Keratinocyte (primary cell): ENCODE results near the gene RBFA. TPM values are rescaled to one million over a fixed set of nuclear protein-coding genes. Genes with fewer than 3 reads are reported as not detected.

ENCODE experiments used
- DNase-seq: peaks from one replicate; pipeline ENCODE4 v3.0.0-alpha.2; 2011; ENCODE audit warnings: low read depth, missing footprints, low spot score
- FAIRE-seq: peaks from 2 replicates; lab custom pipeline; 2011; peaks lifted over from hg19 to GRCh38; lab: Jason Lieb, UNC
- H2AFZ ChIP-seq: 2 replicates; pipeline ENCODE4 v1.6.0; 2012; ENCODE audit warnings: low read length, control low read depth, inconsistent platforms; ENCODE audit not compliant: control insufficient read depth
- H3K27ac ChIP-seq: 2 replicates; pipeline ENCODE4 v1.5.1; 2011; ENCODE audit warnings: low read length; ENCODE audit not compliant: control insufficient read depth, insufficient read depth
- H3K27me3 ChIP-seq: 3 replicates; pipeline ENCODE4 v1.6.0; 2011; ENCODE audit warnings: low read length; ENCODE audit not compliant: control insufficient read depth, insufficient read depth; ENCODE audit errors: extremely low read depth
- H3K36me3 ChIP-seq, 2 experiments: 2 replicates in 1 of 2; 3 replicates in 1 of 2; pipeline ENCODE4 v1.5.1; 2011; ENCODE audit warnings: low read length in 2 of 2, mild to moderate bottlenecking in 1 of 2; ENCODE audit not compliant: control insufficient read depth in 2 of 2, insufficient read depth in 2 of 2; ENCODE audit errors: extremely low read depth in 1 of 2
- H3K4me1 ChIP-seq: 3 replicates; pipeline ENCODE4 v1.5.1; 2011; ENCODE audit warnings: low read length; ENCODE audit not compliant: control insufficient read depth, insufficient read depth; ENCODE audit errors: extremely low read depth
- H3K4me2 ChIP-seq: 3 replicates; pipeline ENCODE4 v1.6.0; 2011; ENCODE audit warnings: low read depth, low read length; ENCODE audit not compliant: control insufficient read depth, insufficient read depth; ENCODE audit errors: extremely low read depth
- H3K4me3 ChIP-seq, 3 experiments: fragments of 200-600 bp in 1 of 3; sonication (generic) in 1 of 3; 2 replicates in 2 of 3; 3 replicates in 1 of 3; pipeline ENCODE4 v1.5.1; 2011 to 2016; ENCODE audit warnings: low read length in 3 of 3, mild to moderate bottlenecking in 3 of 3, control low read depth in 2 of 3, inconsistent platforms in 1 of 3, low read depth in 1 of 3, mixed read lengths in 1 of 3, mixed run types in 1 of 3, moderate library complexity in 1 of 3; ENCODE audit not compliant: control insufficient read depth in 2 of 3, insufficient read depth in 2 of 3; ENCODE audit errors: extremely low read depth in 1 of 3
- H3K79me2 ChIP-seq: 2 replicates; pipeline ENCODE4 v1.6.0; 2012; ENCODE audit warnings: low read length; ENCODE audit not compliant: control insufficient read depth, insufficient read depth
- H3K9ac ChIP-seq: 3 replicates; pipeline ENCODE4 v1.6.0; 2011; ENCODE audit warnings: low read length; ENCODE audit not compliant: control insufficient read depth, insufficient read depth; ENCODE audit errors: extremely low read depth
- H3K9me1 ChIP-seq: 3 replicates; pipeline ENCODE4 v1.6.0; 2011; ENCODE audit warnings: low read length; ENCODE audit not compliant: control insufficient read depth, insufficient read depth; ENCODE audit errors: extremely low read depth
- H3K9me3 ChIP-seq: 2 replicates; pipeline ENCODE4 v1.5.1; 2012; ENCODE audit warnings: low read depth, low read length; ENCODE audit not compliant: control insufficient read depth
- H4K20me1 ChIP-seq: 3 replicates; pipeline ENCODE4 v1.6.0; 2011; ENCODE audit warnings: low read length; ENCODE audit not compliant: control insufficient read depth, insufficient read depth; ENCODE audit errors: extremely low read depth
- CTCF ChIP-seq, 3 experiments: IDR thresholded peaks in 1 of 3; conservative IDR thresholded peaks in 1 of 3; optimal IDR thresholded peaks in 1 of 3; 2 replicates in 2 of 3; 3 replicates in 1 of 3; pipeline versions ENCODE3 to v1.5.1; 2011; ENCODE audit warnings: low read length in 3 of 3, mild to moderate bottlenecking in 3 of 3, moderate library complexity in 2 of 3, control low read depth in 1 of 3, inconsistent platforms in 1 of 3; ENCODE audit not compliant: insufficient read depth in 2 of 3; ENCODE audit errors: extremely low read depth in 1 of 3
- EZH2 ChIP-seq: IDR thresholded peaks from one replicate; pipeline ENCODE4 v1.6.1; 2012; ENCODE audit warnings: inconsistent platforms, mild to moderate bottlenecking, low read length, moderate library complexity
- dilution Hi-C: fragments of 300-500 bp; cut with MboI; formaldehyde crosslinking; loops from one replicate; pipeline ENCODE4 v1.7.0; 2020; ENCODE audit warnings: low sequenced_read_pairs; ENCODE audit not compliant: extremely low pct_ligation_motif_present
- polyA minus RNA-seq, 3 experiments: library from RNA; depleted of rRNA, polyadenylated mRNA; stranded (reverse); fragments of >200 nt; gene quantifications; 1 replicate in 1 of 3; 2 replicates in 1 of 3; 3 replicates in 1 of 3; pipeline ENCODE4 v1.2.3, GENCODE V29; 2011
- polyA plus RNA-seq, 5 experiments: library from polyadenylated mRNA; depleted of rRNA in 3 of 5; stranded (reverse) in 3 of 5; stranded (forward) in 1 of 5; unstranded in 1 of 5; fragments of >200 nt; gene quantifications; 1 replicate in 1 of 5; 2 replicates in 3 of 5; 3 replicates in 1 of 5; pipeline versions ENCODE4 v1.2.1 to v1.2.3, GENCODE V29; 2011 to 2012; ENCODE audit warnings: missing spikeins in 2 of 5, low read depth in 1 of 5, low replicate concordance in 1 of 5

Gene RBFA, protein sequence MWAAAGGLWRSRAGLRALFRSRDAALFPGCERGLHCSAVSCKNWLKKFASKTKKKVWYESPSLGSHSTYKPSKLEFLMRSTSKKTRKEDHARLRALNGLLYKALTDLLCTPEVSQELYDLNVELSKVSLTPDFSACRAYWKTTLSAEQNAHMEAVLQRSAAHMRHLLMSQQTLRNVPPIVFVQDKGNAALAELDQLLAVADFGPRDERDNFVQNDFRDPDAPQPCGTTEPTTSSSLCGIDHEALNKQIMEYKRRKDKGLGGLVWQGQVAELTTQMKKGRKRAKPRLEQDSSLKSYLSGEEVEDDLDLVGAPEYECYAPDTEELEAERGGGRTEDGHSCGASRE
- polyA plus RNA-seq (20.0 to 31.1 TPM (median 30.7 TPM) in 3 replicates), polyA minus RNA-seq (9.8 to 18.6 TPM (median 10.2 TPM) in 3 replicates)
- 14.0 TPM for polyA plus RNA-seq (2011; ENCODE audit: low read depth)
- polyA plus RNA-seq (2011; cell fraction: cytosol; rRNA removed), result 24.9 and 27.7 TPM in 2 replicates
- 36.9 and 37.6 TPM in 2 replicates for polyA plus RNA-seq (2011; cell fraction: nucleus; rRNA removed)
- polyA plus RNA-seq (2012; ENCODE audit: low replicate concordance), result 14.1 and 29.4 TPM in 2 replicates
- 8.8 TPM for polyA minus RNA-seq (2011; cell fraction: cytosol; rRNA and poly(A)+ RNA removed)
- polyA minus RNA-seq (2011; cell fraction: nucleus; rRNA and poly(A)+ RNA removed), result 10.4 and 16.5 TPM in 2 replicates

DNA sequence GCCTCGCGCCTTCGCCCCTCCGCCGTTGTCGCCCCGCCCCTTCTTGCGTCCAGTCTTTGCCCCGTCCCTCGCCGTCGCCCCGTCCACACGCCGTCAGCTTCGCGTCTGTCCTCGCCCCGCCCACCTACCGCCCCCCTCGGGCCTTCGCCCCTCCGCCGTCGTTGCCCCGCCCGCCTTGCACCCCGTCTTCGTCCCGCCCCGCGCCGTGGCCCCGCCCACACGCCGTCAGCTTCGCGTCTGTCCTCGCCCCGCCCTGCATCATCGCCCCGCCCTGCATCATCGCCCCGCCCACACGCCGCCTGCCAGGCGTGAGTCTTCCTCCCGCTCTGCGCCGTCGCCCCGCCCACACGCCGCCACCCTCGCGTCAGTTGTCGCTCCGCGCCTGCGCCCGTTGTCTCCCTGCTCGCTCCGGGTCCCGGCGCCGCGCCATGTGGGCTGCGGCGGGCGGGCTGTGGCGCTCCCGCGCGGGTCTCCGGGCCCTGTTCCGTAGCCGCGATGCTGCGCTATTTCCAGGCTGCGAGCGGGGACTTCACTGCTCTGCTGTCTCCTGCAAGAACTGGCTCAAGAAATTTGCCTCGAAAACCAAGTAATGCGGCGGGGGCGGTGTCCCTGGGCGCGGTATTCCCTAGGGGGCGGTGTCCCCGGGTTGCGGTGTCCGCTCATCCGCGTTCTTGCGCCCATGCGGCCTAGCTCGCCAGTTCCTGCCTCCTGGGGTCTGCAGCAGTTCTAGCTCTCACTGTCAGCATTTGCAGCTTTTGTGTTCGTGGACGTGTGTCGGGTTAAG, at the start of gene RBFA:
RBFA (plus strand) TSS at position 367 of the 784 bp plus-strand sequence; CDS start at position 429, 62 bp downstream.
- peak within 1 kb of the TSS; percentile 97 for H2AFZ ChIP-seq
- H3K79me2 ChIP-seq, result peaks cover 27% of the 10 kb centered on the region
- H3K9me1 ChIP-seq, result no peaks in the 10 kb centered on the region
- H3K4me1 ChIP-seq, result peaks cover 7% of the 10 kb centered on the region
- H3K9ac ChIP-seq, result peak within 1 kb of the TSS; percentile 90
- H3K27ac ChIP-seq, result peak within 1 kb of the TSS; percentile 87
- no peaks in the 10 kb centered on the region for H3K27me3 ChIP-seq
- no peaks in the 10 kb centered on the region for H3K9me3 ChIP-seq
- DNase-seq, result peak; percentile 81
- dilution Hi-C loops, result no loop called here
- no peaks in the 10 kb centered on the region for H4K20me1 ChIP-seq
- H3K4me3 ChIP-seq, result peak within 1 kb of the TSS; percentile 87 to 96 (median 95)
- peaks cover 7 to 8% of the 10 kb centered on the region in 2 experiments for H3K36me3 ChIP-seq
- peak; percentile 39 to 57 (median 56) for TF ChIP-seq CTCF (optimal IDR thresholded peaks at IDR 0.05 in 1 of 3, IDR thresholded peaks at IDR 0.05 in 1 of 3, conservative IDR thresholded peaks at IDR 0.05 in 1 of 3; ENCODE audit: extremely low read depth in 1 of 3, insufficient read depth in 2 of 3, low read length in 3 of 3)
- TF ChIP-seq EZH2, result no peak
- no peak for FAIRE-seq
- H3K4me2 ChIP-seq, result peak within 1 kb of the TSS; percentile 83

DNA sequence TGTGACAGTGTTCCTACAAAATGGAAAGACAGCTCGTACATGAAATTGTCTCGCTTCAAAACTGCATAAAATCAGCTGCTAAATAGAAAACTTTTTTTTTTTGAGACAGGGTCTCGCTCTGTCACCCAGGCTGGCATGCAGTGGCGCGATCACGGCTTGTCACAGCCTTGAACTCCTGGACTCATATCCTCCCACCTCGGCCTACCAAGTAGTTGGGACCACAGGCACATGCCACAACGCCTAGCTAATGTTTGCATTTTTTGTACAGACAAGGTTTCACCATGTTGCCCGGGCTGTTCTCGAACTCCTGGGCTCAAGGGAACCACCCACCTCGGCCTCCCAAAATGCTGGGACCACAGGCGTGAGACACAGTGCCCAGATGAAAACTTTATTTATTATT, 49.1 kb upstream of the RBFA start:
- TF ChIP-seq EZH2 (no peak), CTCF (optimal IDR thresholded peaks at IDR 0.05 in 1 of 3, IDR thresholded peaks at IDR 0.05 in 1 of 3, conservative IDR thresholded peaks at IDR 0.05 in 1 of 3; ENCODE audit: extremely low read depth in 1 of 3, insufficient read depth in 2 of 3, low read length in 3 of 3) (no peak)
- Histone ChIP-seq H2AFZ (no peak overlapping the region), H4K20me1 (peaks cover 34% of the 10 kb centered on the region), H3K9me3 (no peaks in the 10 kb centered on the region), H3K27ac (no peak overlapping the region), H3K4me1 (peaks cover 13% of the 10 kb centered on the region), H3K4me3 (no peak overlapping the region), H3K27me3 (no peaks in the 10 kb centered on the region), H3K9me1 (peaks cover 3% of the 10 kb centered on the region), H3K9ac (no peak overlapping the region), H3K79me2 (peaks cover 81% of the 10 kb centered on the region), H3K36me3 (peaks cover 2 to 6% of the 10 kb centered on the region in 2 experiments), H3K4me2 (no peak overlapping the region)
- DNase-seq (no peak), FAIRE-seq (no peak)
- dilution Hi-C loops, result no loop called here
